Mesendoderm (in vitro differentiated cells): ENCODE data around the gene GPRIN2.

Source experiments
- DNase-seq: peaks from one replicate; pipeline ENCODE4 v3.0.0; 2013
- H2AK5ac ChIP-seq: 2 replicates; pipeline ENCODE4 v1.6.1; 2013; ENCODE audit warnings: low read length, inconsistent platforms
- H2BK120ac ChIP-seq: 2 replicates; pipeline ENCODE4 v1.6.1; 2013; ENCODE audit warnings: low read depth, mild to moderate bottlenecking, low read length, moderate library complexity, mixed read lengths
- H2BK15ac ChIP-seq: replicated peaks from 2 replicates; pipeline ENCODE4 v1.6.1; 2013; ENCODE audit warnings: low read depth, mild to moderate bottlenecking, moderate library complexity
- H2BK5ac ChIP-seq: 2 replicates; pipeline ENCODE4 v1.6.1; 2013; ENCODE audit warnings: low read length, inconsistent platforms
- H3K18ac ChIP-seq: 2 replicates; pipeline ENCODE4 v1.6.1; 2013; ENCODE audit warnings: mild to moderate bottlenecking, low read length, mixed read lengths
- H3K23ac ChIP-seq: one replicate; pipeline ENCODE4 v1.6.1; 2013; ENCODE audit warnings: low read length
- H3K27ac ChIP-seq: 2 replicates; pipeline ENCODE4 v1.5.1; 2013; ENCODE audit warnings: low read depth, mild to moderate bottlenecking, inconsistent platforms, low read length, moderate library complexity
- H3K27me3 ChIP-seq: 2 replicates; pipeline ENCODE4 v1.6.1; 2013; ENCODE audit warnings: low read length, control low read depth, mild to moderate bottlenecking, inconsistent platforms; ENCODE audit not compliant: insufficient read depth, poor library complexity
- H3K36me3 ChIP-seq: 2 replicates; pipeline ENCODE4 v1.6.1; 2013; ENCODE audit warnings: low read length, inconsistent platforms; ENCODE audit not compliant: control insufficient read depth, insufficient read depth
- H3K4ac ChIP-seq: one replicate; pipeline ENCODE4 v1.6.1; 2013; ENCODE audit warnings: low read depth, mild to moderate bottlenecking, low read length, moderate library complexity
- H3K4me1 ChIP-seq: 2 replicates; pipeline ENCODE4 v1.6.1; 2013; ENCODE audit warnings: low read depth, low read length, inconsistent platforms; ENCODE audit not compliant: control insufficient read depth
- H3K4me2 ChIP-seq: 2 replicates; pipeline ENCODE4 v1.6.1; 2013; ENCODE audit warnings: low read length
- H3K4me3 ChIP-seq: 2 replicates; pipeline ENCODE4 v1.5.1; 2013; ENCODE audit warnings: mild to moderate bottlenecking, low read length
- H3K56ac ChIP-seq: one replicate; pipeline ENCODE4 v1.6.1; 2013; ENCODE audit warnings: low read length
- H3K79me1 ChIP-seq: 2 replicates; pipeline ENCODE4 v1.6.1; 2013; ENCODE audit warnings: low read length, inconsistent platforms
- H3K79me2 ChIP-seq: 2 replicates; pipeline ENCODE4 v1.6.1; 2013; ENCODE audit warnings: mild to moderate bottlenecking, low read length; ENCODE audit not compliant: control insufficient read depth, insufficient read depth
- H3K9ac ChIP-seq: 2 replicates; pipeline ENCODE4 v1.6.1; 2013; ENCODE audit warnings: low read length, inconsistent platforms
- H4K5ac ChIP-seq: one replicate; pipeline ENCODE4 v1.6.1; 2013; ENCODE audit warnings: low read length
- H4K8ac ChIP-seq: one replicate; pipeline ENCODE4 v1.6.1; 2013; ENCODE audit warnings: low read depth, mild to moderate bottlenecking, control low read depth, low read length, moderate library complexity
- WGBS: extraction: QIAGEN DNeasy Blood & Tissue Kit; methylation state at CpG from one replicate; pipeline ENCODE4 v1.1.7; 2013; ENCODE audit warnings: low lambda C conversion rate, missing lambda C conversion rate; ENCODE audit not compliant: insufficient coverage; ENCODE audit errors: extremely low coverage; 5-methylcytosine and 5-hydroxymethylcytosine counted together

GPRIN2 gene

DNA sequence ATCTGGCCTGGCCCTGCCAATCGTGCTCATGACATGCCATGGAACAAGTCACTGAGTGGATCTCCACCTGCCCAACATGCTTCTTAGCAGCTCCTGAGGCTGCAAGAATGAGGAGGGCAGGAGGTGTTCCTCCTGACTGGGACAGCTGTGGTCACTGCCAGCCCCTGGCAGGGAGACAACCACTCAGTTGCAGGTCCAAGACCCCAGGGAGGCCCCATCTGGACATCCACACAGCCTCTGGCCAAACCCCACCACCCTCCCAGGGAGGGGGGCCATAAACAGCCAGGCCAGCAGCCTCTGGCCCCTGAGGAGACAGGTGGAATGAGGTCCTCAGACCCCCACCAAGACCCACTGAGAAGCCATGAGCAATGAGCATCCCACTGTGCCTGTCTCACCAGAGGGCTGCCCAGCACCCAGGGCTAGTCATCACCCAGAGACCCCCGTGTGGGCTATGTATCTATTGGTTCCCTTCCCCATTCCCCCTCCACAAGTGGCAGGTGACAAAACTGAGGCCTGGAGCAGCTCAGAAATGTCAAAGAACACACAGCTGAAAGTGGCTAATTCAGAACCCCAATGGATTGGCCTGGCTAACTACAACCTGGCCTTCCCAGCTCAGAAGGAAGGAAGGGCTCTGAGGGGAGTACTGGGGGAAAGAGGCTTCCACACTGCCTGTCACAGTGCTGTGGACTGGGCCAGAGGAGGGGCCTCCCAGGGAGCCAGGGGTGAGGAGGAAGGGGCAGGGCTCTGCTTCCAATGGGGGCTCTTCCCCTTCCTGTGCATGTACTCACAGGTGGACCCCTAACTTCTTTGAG lies 3.0 kb downstream of the GPRIN2 start:
- DNase-seq, result no peak
- no peak overlapping the region for H3K23ac ChIP-seq
- no peaks in the 10 kb centered on the region for H3K36me3 ChIP-seq
- H2BK5ac ChIP-seq, result no peak overlapping the region
- no peak overlapping the region for H4K5ac ChIP-seq
- no peak overlapping the region for H4K8ac ChIP-seq
- no peaks in the 10 kb centered on the region for H3K27me3 ChIP-seq
- no peak overlapping the region for H2AK5ac ChIP-seq
- no peak overlapping the region for H3K4me3 ChIP-seq
- H3K79me2 ChIP-seq, result no peaks in the 10 kb centered on the region
- no CpG with 5 or more reads among the region's 2 CpGs for WGBS
- no peak overlapping the region for H3K4me2 ChIP-seq
- H3K4me1 ChIP-seq, result peaks cover 3% of the 10 kb centered on the region
- no peak overlapping the region for H3K56ac ChIP-seq
- H3K79me1 ChIP-seq, result no peaks in the 10 kb centered on the region
- H2BK120ac ChIP-seq, result no peak overlapping the region
- no peak overlapping the region for H2BK15ac ChIP-seq
- H3K27ac ChIP-seq, result no peak overlapping the region
- H3K18ac ChIP-seq, result no peak overlapping the region
- H3K9ac ChIP-seq, result no peak overlapping the region
- H3K4ac ChIP-seq, result no peak overlapping the region

- no peak overlapping the region for H3K23ac ChIP-seq
- H2BK5ac ChIP-seq, result no peak overlapping the region
- H3K79me1 ChIP-seq, result no peaks in the 10 kb centered on the region
- no peak overlapping the region for H2BK15ac ChIP-seq
- H3K27ac ChIP-seq, result no peak overlapping the region
- no peak overlapping the region for H4K8ac ChIP-seq
- no peak overlapping the region for H2BK120ac ChIP-seq
- no peak overlapping the region for H3K9ac ChIP-seq
- H3K4me1 ChIP-seq, result peaks cover 3% of the 10 kb centered on the region
- H3K27me3 ChIP-seq, result no peaks in the 10 kb centered on the region
- DNase-seq, result no peak
- no peak overlapping the region for H3K4ac ChIP-seq
- H2AK5ac ChIP-seq, result no peak overlapping the region
- no CpG with 5 or more reads among the region's 10 CpGs for WGBS
- no peak overlapping the region for H3K4me3 ChIP-seq
- no peaks in the 10 kb centered on the region for H3K36me3 ChIP-seq
- no peak overlapping the region for H4K5ac ChIP-seq
- H3K18ac ChIP-seq, result no peak overlapping the region
- no peak overlapping the region for H3K56ac ChIP-seq
- no peak overlapping the region for H3K4me2 ChIP-seq
- no peaks in the 10 kb centered on the region for H3K79me2 ChIP-seq
Measured at GRCh38 chr10:46552526-46553237, 3.8 kb downstream of the GPRIN2 start.

GRCh38 chr10:46551701-46552525 lies 4.5 kb downstream of the GPRIN2 start:
- Histone ChIP-seq H3K4me2 (no peak overlapping the region), H4K5ac (no peak overlapping the region), H3K18ac (no peak overlapping the region), H3K79me1 (no peaks in the 10 kb centered on the region), H3K27ac (no peak overlapping the region), H2AK5ac (no peak overlapping the region), H2BK15ac (no peak overlapping the region), H3K79me2 (no peaks in the 10 kb centered on the region), H3K23ac (no peak overlapping the region), H2BK120ac (no peak overlapping the region), H3K4me1 (peaks cover 1% of the 10 kb centered on the region), H2BK5ac (no peak overlapping the region), H4K8ac (no peak overlapping the region), H3K36me3 (no peaks in the 10 kb centered on the region), H3K56ac (no peak overlapping the region), H3K27me3 (no peaks in the 10 kb centered on the region), H3K9ac (no peak overlapping the region), H3K4me3 (no peak overlapping the region), H3K4ac (no peak overlapping the region)
- no CpG with 5 or more reads among the region's 12 CpGs for WGBS
- DNase-seq, result no peak

DNA sequence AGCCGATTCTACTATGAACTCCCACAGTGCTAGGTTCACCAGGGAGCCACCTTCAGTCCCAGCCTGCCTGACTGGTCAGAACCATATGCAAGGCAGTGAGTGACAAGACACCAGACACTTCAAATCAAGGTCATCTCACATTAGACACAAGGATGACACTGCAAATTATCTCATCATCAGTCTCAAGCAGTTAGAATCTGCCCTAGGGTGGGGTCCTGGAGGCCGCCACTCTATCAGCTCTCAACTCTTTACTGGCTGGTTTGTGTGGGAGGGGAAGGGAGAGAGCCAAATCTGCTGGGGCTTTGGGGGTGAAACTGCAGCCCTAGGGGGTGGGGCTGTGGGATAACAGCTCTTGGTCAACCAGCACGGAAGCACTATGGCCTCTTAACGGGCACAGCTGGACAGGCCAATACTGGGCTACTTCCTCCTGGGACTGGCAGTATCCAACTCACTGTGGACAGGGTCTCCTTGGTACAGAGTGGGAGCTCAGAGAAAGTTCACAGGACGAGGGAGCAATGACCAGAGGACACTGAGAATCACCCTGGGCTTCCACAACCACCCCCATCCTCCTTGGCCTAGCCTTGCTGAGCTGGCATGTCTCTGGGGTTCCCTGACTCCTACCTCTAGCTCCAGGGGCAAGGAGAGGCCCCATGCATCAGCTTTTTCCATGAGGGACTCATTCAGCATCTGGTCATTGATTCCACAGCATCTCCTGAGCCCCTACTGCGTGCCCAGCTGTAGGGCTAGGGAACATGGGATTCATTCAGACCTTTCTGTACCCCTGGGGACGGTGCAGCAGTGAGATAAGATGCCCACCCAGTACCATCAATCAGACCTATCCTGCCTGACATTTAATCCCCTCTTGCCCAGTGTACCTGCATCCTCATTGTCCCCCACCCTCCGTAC lies 5.4 kb downstream of the GPRIN2 start:
- Histone ChIP-seq H4K5ac (no peak overlapping the region), H3K4me3 (no peak overlapping the region), H3K56ac (no peak overlapping the region), H3K18ac (no peak overlapping the region), H2BK120ac (no peak overlapping the region), H3K4ac (no peak overlapping the region), H3K27ac (no peak overlapping the region), H2BK5ac (no peak overlapping the region), H4K8ac (no peak overlapping the region), H2BK15ac (no peak overlapping the region), H3K79me1 (no peaks in the 10 kb centered on the region), H2AK5ac (no peak overlapping the region), H3K27me3 (no peaks in the 10 kb centered on the region), H3K23ac (no peak overlapping the region), H3K4me2 (no peak overlapping the region), H3K4me1 (peaks cover 1% of the 10 kb centered on the region), H3K36me3 (no peaks in the 10 kb centered on the region), H3K79me2 (no peaks in the 10 kb centered on the region), H3K9ac (no peak overlapping the region)
- WGBS, result no CpG with 5 or more reads among the region's 8 CpGs
- DNase-seq, result no peak

DNA sequence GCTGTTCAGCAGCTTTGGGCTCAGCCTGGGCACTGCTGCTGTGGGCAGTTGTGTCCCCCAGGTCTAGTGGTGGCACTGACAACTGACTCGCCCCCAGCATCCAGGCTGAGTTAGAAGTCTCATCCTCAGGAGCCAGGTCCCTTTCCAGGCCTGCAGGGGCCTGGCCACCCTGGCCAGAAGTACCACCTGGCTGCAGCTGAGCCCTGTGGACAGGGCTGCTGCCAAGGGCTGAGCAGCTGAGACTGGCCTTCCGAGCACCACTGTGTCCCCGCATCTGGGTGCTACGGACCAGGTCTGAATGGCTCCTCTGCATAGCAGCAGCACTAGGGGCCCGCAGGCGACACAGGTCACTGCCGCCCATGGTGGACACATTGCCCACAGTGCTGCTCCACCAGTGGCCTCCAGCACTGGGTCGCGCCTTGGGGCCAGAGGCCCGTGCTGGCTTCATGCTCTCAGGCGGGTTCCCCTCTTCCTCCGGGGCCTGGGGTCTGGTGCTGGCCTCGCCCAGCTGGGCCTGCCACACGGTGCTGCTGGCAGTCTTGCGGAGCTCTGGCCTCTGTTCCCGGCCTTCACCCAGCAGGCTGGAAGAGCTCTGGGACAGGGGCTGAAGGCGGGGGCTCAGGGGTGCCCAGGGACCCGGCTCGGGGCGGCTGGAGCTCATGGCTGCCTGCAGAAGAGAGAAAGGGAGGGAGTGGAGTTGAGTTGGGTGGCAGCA lies 6.2 kb downstream of the GPRIN2 start:
- no peak overlapping the region for H3K18ac ChIP-seq
- H2BK15ac ChIP-seq, result no peak overlapping the region
- no peaks in the 10 kb centered on the region for H3K27me3 ChIP-seq
- H3K4me2 ChIP-seq, result no peak overlapping the region
- no peak overlapping the region for H3K27ac ChIP-seq
- H2AK5ac ChIP-seq, result no peak overlapping the region
- no peaks in the 10 kb centered on the region for H3K36me3 ChIP-seq
- H3K79me2 ChIP-seq, result no peaks in the 10 kb centered on the region
- H3K23ac ChIP-seq, result no peak overlapping the region
- no peak overlapping the region for H2BK5ac ChIP-seq
- H2BK120ac ChIP-seq, result no peak overlapping the region
- no peak overlapping the region for H3K9ac ChIP-seq
- no peak overlapping the region for H4K8ac ChIP-seq
- H3K4me1 ChIP-seq, result peaks cover under 1% of the 10 kb centered on the region
- no peak overlapping the region for H3K4me3 ChIP-seq
- DNase-seq, result no peak
- H4K5ac ChIP-seq, result no peak overlapping the region
- no CpG with 5 or more reads among the region's 20 CpGs for WGBS
- no peak overlapping the region for H3K56ac ChIP-seq
- H3K79me1 ChIP-seq, result no peaks in the 10 kb centered on the region
- H3K4ac ChIP-seq, result no peak overlapping the region
